Glomerular visceral epithelial cell (primary cell): Measurements from ENCODE around the gene EPHA6.
A peak's percentile ranks its signal among the peaks of the same experiment; 100 is the strongest.

Experiments
- DNase-seq: peaks from one replicate; pipeline ENCODE4 v3.0.0-alpha.2; 2016; ENCODE audit errors: extremely low spot score

EPHA6 gene

GRCh38 chr3:97148931-97149330 is 334.5 kb downstream of the EPHA6 start:
- DNase-seq, result no peak

- DNase-seq, result no peak
These were observed 346.8 kb downstream of the EPHA6 start for GRCh38 chr3:97161169-97161568.

DNA sequence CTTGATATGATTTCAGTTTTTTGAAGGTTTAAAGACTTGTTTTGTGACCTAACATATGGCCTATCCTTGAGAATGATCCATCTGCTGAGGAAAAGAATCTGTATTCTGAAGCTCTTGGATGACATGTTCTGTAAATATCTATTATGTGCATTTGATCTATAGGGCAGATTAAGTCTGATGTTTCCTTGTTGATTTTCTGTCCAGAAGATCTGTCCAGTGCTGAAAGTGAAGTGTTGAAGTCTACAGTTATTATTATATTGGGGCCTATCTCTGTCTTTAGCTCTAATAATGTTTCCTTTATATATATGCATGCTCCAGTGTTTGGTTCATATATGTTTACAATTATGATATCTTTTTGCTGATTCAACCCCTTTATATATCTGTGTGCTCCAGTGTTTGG is 362.8 kb downstream of the EPHA6 start:
- DNase-seq, result no peak

DNA sequence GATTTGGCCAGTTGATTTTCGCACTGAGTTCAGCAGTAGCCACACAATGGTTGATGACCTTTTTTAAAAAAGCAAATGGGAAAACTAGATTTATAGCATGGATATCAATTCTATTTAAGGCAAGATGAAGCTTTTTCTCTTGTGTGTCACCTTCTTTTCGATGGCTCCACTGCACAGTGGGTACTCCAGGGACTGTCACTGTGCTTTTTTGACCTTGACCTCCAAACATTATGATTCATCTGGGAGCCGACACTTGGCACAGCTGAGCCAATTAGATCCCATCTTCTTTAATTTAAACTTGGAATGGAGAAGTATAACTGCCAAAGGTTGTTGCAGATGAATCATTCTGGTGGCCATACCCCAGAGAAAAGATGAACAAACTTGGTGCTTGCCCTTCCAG is 367.3 kb downstream of the EPHA6 start:
- no peak for DNase-seq

- no peak for DNase-seq
These were observed 373.4 kb downstream of the EPHA6 start for GRCh38 chr3:97187771-97188170.

GRCh38 chr3:97189835-97190234 is 375.4 kb downstream of the EPHA6 start:
- DNase-seq, result no peak

DNA sequence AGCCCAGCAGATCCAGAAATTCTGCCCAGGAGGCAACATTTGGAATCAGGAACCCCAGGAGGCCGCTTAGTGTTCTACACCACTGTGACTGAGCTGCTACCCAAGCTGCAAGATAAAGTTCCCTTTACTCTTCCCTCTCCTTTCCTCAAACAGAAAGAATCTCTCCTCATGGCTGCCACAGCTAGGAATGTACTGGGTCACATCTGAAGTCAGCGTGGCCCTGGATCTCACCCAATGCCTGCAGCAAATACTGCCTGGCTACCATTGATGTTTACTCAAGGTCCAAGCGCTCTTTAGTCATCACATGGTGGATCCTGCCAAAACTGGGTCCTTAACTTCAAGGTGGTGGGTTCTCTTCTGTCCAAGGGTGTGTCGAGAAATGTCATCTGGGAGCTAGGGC is 382.7 kb downstream of the EPHA6 start:
- no peak for DNase-seq

DNA sequence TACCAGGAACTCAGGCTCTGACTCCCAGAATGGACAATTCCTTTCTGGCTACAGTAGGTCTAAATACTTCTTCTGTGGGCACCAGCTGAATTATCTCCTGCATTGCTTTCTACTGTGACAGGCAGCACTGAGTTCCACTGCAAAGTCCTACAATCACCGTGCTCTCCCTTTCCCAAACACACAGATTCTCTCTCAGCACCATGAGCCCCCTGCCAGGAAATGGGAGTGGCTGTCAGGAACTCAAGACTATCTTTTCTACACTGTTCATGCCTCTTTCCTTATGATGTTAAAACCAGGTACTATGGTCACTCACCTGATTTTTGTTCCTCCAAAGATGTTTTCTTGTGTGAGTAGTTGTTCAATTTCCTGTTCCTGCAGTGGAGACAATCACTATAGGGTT is 383.4 kb downstream of the EPHA6 start:
- no peak for DNase-seq

DNA sequence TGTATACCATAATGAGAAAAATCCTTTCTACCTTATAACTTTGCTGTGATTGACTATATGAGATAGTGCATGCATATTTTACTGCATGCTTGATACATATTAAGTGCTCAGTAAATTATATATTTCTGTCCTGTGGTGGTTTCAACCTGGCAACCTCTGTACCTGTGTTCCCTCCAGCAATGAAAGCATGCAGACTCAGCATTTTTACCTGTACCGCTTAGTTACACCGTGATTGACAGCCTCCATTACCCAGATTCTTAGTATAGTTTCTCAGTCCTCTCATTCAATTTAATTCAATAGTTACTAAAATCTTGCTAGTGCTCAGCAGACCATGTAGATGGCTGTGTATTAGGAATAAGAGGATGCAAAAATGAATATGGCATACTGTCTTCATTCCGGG is 386.0 kb downstream of the EPHA6 start:
- DNase-seq, result no peak

GRCh38 chr3:97201814-97202213 is 387.4 kb downstream of the EPHA6 start:
- no peak for DNase-seq

DNA sequence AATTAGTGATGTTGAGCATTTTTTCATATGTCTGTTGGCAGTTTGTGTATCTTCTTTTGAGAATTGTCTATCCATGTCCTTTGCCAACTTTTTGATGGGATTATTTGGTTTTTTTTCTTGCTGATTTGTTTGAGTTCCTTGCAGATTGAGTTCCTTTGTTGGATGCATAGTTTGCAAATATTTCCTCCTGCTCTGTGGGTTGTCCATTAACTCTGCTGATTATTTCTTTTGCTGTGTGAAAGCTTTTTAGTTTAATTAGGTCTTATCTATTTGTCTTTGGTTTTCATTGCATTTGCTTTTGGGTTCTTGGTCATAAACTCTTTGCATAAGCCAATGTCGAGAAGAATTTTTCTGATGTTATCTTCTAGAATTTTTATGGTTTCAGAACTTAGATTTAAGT is 414.6 kb downstream of the EPHA6 start:
- no peak for DNase-seq

GRCh38 chr3:97230486-97230885 is 416.1 kb downstream of the EPHA6 start:
- DNase-seq, result no peak

DNA sequence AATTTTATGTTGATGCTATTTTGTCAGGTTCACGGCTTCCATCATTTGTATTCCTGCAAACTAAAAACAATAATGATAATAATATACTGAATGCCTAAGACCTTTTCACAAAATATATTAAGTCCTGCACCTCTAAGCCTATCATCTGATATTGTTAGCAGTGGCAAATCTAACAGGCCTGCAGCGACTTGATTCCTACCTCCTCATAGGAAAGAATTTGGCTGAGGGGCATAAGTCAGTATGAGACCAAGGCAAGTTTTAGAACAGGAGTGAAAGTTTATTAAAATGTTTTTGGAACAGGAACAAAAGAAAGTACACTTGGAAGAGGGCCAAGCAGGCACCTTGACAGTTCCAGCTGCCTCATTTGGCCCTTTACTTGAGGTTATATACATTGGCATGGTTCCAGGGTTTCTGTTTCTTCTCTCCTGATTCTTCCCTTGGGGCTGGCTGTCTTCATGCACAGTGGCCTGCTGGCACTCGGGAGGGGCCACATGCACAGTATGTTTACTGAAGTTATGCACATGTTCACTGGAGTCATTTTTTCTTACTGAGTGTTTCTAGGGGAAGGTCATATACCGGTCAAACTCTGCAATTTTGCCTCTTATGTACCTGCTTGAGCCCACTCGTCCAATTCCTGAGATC is 418.1 kb downstream of the EPHA6 start:
- DNase-seq, result peak; percentile 1

- DNase-seq, result no peak
These were observed 420.8 kb downstream of the EPHA6 start for GRCh38 chr3:97235179-97235578.

DNA sequence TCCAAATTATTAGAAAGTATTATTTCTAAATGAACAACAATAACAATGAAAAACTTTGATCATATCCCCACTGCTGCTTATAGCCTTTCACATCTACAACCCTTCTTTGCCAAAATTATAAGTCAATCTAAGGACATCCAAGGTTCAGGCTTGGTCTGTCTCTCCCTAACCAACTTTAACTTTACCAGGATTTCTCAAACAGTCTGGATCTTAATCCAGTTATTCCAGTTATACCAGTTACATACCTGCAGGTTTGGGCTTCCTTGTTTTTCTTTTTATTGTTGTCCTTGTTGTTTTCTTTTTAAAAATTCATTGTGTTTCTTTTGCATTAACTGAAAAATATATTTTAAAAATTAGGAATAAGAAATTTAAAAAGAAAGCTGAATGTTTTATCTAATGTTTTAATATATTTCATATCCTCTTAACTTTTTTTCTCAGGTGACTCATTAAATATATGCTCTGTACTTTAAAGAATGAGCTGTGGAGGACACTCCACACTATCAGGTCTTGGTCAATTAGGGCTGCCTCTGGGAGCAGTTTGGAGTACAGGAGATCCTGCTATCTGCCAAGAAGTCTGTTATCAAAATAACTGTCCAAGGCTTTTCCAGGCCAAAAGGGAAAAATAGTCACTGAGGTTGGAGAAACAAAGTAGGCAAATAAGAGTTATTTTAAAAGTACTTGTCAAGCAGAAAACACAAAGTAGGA is 421.4 kb downstream of the EPHA6 start:
- DNase-seq, result no peak

DNA sequence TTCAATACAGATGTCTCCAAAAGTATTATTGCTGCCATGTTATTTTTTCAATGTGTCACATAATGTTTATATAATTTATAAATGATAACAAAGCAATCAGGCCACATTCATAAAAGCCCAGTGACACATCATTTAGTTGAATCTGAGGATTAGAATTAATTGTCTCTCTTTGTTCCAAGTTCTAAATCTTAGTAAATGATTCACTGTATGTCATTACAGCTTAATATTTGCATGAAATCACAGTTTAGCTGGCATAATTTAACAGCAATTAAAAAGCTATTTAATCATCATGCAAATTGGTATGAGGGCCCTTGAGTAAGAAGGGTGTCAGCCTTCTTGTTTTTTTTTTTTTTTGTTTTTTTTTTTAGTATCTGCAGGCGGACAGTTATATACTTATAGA is 427.0 kb downstream of the EPHA6 start:
- no peak for DNase-seq

DNA sequence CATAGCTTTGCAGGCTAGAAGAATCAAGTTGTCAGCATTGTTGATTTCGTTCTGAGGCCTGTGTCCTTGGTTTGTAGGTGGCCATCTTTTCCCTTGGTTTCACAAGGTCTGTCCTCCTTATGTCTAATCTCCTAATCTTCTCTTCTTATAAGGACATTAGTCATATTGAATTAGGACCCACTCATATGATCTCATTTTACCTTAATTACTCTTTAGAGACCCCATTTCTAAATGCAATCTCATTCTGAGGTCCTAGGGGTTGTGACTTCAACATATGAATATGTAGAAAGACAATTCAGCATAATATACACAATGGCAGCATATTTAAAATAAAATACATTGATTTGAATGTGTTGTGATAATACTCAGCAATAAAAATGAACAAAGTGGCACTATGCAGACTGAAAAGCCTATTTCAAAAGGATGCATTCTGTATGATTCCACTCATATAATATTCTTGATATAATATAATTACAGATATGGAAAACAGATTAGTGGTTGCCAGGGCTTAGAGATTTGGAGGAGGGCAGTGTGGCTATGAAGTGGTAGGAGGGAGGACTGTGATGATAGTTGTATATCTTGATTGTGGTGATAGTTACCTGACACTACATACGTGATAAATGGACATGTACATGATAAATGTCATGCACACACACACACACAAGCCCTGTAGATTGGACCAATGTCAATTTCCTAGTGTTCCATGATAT is 431.0 kb downstream of the EPHA6 start:
- no peak for DNase-seq

DNA sequence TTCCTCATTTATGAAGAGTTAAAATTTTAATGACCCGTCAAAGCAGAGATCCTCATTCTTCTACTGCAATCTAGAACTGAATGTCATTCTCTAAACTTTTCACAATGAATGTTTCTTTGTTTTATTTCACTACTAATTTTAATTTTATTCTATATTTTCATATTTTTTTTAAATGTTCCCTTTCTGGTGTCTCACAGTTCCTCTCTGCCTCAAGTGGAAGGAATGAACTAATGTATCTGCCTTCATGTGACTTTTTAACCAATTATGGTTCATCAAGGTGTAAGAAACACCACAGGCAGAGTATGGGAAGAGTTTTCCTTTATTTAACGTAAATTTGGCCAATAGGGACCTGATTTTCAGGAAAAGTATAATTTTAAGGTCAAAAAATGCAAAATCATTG is 441.7 kb downstream of the EPHA6 start:
- no peak for DNase-seq

GRCh38 chr3:97257942-97258697 is 443.7 kb downstream of the EPHA6 start:
- no peak for DNase-seq

DNA sequence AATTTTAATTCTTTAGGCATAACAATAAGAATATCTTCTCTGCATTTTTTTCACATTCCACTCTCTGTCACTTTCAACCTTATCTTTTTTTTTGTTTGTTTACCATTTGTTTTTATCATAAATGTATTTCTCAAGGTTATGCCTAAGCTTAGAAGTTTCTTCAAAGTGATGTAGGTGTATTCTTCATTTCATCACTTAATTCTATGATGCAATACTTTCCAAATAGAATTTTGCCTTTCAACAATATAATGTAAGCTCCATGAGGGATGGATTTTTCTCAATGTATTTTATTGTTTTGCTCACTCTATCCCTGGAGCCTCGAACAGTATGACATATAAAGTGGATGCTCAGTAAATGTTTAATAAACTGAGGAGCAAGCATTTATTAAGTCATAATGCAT is 444.9 kb downstream of the EPHA6 start:
- DNase-seq, result no peak

- no peak for DNase-seq
These were observed 449.8 kb downstream of the EPHA6 start for GRCh38 chr3:97264180-97264579.

DNA sequence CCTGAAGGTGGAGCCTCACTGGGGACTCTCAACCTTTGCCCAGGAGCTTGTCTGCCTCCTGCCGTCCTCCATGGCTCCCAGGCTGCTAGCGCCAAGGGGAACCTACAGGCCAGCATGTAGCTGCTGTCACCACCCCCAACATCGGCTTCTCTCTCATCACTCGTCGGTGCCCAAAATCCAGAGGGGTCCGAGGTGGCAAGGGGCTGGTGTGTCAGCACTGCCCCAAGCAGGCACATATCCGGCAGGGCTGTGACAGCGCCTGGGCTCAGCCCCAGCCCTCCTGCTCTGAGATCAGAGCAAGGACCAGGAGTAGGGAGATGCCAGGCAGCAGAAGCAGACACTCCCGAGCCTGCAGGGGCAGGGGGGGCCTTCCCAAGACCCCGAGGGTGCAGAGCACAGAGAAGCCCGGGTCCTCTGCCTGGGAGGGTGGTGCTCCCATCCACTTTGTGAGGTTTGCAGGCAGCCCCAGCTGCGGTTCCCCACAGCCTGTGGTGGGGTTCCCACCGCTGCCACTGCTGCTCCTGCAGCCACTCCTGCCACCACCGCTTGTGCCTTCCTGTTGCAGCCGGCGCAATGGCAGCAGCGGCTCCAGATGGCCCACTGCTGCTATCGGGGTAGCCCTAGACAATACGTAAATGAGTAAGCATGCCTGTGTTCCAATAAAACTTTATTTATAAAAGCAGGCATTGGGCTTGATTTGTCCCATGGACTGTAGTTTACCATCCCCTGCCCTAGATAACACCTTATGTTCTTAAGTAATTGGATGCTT is 451.0 kb downstream of the EPHA6 start:
- no peak for DNase-seq
